B cell (primary cell): ENCODE results near the gene ADCY10.

Experiments
- CTCF ChIP-seq: fragments of 200-600 bp; IDR thresholded peaks from one replicate; pipeline ENCODE4 v1.8.0; 2022; ENCODE audit warnings: antibody characterized with exemption, mild to moderate bottlenecking
- EZH2 ChIP-seq: IDR thresholded peaks from 2 replicates; pipeline ENCODE4 v1.6.1; 2012; ENCODE audit warnings: borderline replicate concordance, low read depth, mild to moderate bottlenecking, moderate library complexity, low read length; ENCODE audit not compliant: insufficient read depth, poor library complexity, severe bottlenecking

DNA sequence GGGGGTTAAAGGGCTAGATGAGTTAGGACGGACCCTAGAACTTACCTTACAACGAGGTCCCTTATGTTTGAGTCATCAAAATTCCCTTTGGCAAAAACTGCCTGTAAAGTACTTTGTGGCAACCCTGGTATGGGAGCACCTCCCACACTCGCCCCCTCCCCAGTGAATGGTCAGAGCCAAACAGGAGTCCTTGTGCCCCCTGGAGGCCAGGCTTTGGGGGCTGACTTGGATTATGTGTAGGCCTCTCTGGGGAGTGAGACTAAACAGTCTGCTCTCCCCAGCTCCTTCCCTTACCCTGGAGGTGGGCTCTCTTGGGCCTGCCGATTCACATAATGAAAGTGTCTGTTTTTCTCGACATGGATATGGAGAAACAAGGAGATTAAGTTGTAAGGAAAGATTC lies 81.2 kb downstream of the ADCY10 start:
- TF ChIP-seq CTCF = no peak
- TF ChIP-seq EZH2 = no peak
